Measurements from ENCODE around the gene FBL.

DNA sequence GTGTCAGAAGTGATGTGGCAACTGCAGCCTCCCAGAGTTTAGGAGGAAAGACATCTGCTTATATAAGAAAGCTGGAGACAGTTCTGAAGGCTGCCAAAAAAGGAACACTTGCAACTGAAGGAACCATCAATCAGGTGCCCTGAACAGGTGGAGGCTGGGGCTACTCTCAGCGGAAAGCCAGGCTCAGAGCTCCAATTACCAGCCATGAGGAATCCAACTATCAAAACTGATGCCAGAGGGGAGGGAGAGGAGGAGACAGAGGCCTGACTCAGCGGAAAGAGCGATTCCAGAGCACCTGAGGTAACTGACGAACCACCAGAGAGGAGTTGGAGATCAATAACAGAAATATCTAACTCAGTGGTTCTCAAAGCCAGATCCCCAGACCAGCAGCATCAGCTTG is 43.2 kb downstream of the FBL start:
- TF ChIP-seq POLR2AphosphoS5 (IDR thresholded peaks at IDR 0.05; ENCODE audit: low read depth, low read length) (no peak), FOXP2 (optimal IDR thresholded peaks at IDR 0.05; ENCODE audit: borderline replicate concordance, extremely low read depth, extremely low read length, insufficient read depth) (no peak), TAF1 (IDR thresholded peaks at IDR 0.05; ENCODE audit: borderline replicate concordance, insufficient read depth, low read length) (no peak), SIN3A (IDR thresholded peaks at IDR 0.05; ENCODE audit: borderline replicate concordance, insufficient read depth, low read length) (no peak)
- TF ChIP-seq, protein P1, sequence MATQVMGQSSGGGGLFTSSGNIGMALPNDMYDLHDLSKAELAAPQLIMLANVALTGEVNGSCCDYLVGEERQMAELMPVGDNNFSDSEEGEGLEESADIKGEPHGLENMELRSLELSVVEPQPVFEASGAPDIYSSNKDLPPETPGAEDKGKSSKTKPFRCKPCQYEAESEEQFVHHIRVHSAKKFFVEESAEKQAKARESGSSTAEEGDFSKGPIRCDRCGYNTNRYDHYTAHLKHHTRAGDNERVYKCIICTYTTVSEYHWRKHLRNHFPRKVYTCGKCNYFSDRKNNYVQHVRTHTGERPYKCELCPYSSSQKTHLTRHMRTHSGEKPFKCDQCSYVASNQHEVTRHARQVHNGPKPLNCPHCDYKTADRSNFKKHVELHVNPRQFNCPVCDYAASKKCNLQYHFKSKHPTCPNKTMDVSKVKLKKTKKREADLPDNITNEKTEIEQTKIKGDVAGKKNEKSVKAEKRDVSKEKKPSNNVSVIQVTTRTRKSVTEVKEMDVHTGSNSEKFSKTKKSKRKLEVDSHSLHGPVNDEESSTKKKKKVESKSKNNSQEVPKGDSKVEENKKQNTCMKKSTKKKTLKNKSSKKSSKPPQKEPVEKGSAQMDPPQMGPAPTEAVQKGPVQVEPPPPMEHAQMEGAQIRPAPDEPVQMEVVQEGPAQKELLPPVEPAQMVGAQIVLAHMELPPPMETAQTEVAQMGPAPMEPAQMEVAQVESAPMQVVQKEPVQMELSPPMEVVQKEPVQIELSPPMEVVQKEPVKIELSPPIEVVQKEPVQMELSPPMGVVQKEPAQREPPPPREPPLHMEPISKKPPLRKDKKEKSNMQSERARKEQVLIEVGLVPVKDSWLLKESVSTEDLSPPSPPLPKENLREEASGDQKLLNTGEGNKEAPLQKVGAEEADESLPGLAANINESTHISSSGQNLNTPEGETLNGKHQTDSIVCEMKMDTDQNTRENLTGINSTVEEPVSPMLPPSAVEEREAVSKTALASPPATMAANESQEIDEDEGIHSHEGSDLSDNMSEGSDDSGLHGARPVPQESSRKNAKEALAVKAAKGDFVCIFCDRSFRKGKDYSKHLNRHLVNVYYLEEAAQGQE (IDR thresholded peaks at IDR 0.05; ENCODE audit: insufficient read depth in 1 of 2, low read depth in 2 of 2, low read length in 2 of 2), result no peak
